Measurements from ENCODE around the gene SHBG.

GRCh38 chr17:7644775-7645174, 14.8 kb downstream of the SHBG start:
- TF ChIP-seq CTCF (IDR thresholded peaks at IDR 0.05) = no peak
- TF ChIP-seq POLR2A (IDR thresholded peaks at IDR 0.05) = no peak

Measured in esophagus squamous epithelium (tissue), 4 donors.